Measurements from ENCODE around the gene TCF7L1. TPM values are rescaled to one million over a fixed set of nuclear protein-coding genes. Genes with fewer than 3 reads are reported as not detected.
"Not testable (repeated sequence)": the region's sequence is repeated elsewhere in the genome, so short reads cannot be mapped to it uniquely, and the experiment has no call there.

Gene TCF7L1
- total and polyA plus RNA-seq, 2 donors (not counting 3 experiments of a cell fraction or from before 2014, with no cell fraction given), result 9.6 to 17.4 TPM

DNA sequence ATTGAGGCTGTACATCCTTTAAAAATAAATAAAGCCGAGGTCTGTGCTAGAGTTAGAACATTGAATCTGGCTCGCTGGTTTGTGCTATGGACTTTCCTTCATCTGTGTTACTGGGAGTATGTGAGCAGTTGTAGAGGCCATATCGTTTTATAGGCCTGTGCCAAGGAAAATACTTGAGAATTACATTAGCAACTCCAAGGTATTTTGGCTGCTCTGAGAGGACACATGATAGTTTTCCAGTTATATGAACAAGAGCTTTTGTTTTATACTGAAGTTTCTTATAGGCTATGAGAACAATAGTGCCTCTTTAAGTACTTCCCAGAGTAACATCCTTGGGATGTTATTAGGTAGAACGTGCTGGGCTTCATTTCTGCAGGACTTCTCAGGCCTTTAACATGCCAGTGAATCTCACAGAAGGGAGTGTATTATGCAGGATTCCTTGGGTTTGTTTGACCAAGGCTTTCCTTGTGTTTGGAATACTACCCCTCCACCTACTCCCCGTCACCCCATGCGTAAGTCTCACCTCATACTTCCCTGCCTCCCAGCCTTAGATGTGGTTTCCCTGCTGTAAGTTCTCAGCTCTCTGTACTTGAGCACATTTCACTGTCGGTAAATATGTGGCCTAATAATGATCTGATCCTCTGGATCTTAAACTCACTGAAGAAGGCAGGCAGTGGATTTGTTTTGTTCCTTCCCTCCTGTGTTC lies 21.0 kb downstream of the TCF7L1 start:
- no peak overlapping the region for H3K9ac ChIP-seq (replicated peaks; ENCODE audit: extremely low read depth, insufficient read depth, low read length)
- H3K36me3 ChIP-seq (ENCODE audit: control insufficient read depth in 2 of 2, extremely low read depth in 1 of 2, insufficient read depth in 2 of 2, low read length in 2 of 2), result no peaks in the 10 kb centered on the region
- peaks cover 2% of the 10 kb centered on the region for H4K20me1 ChIP-seq (replicated peaks; ENCODE audit: control insufficient read depth, extremely low read depth, insufficient read depth, low read length)
- FAIRE-seq, result no peak
- no TSS peak for BruUV-seq (replicated peaks)
- H3K4me3 ChIP-seq (replicated peaks in 1 of 3; ENCODE audit: insufficient read depth in 1 of 3, low read depth in 1 of 3, low read length in 3 of 3), result no peak overlapping the region
- POLR2A ChIA-PET, result no interaction called here
- H3K27ac ChIP-seq (ENCODE audit: insufficient read depth, low read depth, low read length), result no peak overlapping the region
- H3K79me2 ChIP-seq (ENCODE audit: control insufficient read depth, insufficient read depth, low read length), result peaks cover 3% of the 10 kb centered on the region
- H2AFZ ChIP-seq (ENCODE audit: low read depth, low read length), result no peak overlapping the region
- CTCF ChIA-PET, result interaction anchor here (3.1 kb wide), 1 partner anchor 25 kb away, joined by 12 read pairs; no protein-coding TSS in a partner anchor
- no peaks in the 10 kb centered on the region for H3K9me3 ChIP-seq (replicated peaks; ENCODE audit: control insufficient read depth, insufficient read depth, low read length)
- H3K27me3 ChIP-seq (ENCODE audit: control insufficient read depth in 2 of 2, insufficient read depth in 2 of 2, low read length in 2 of 2), result no peaks in the 10 kb centered on the region
- peaks cover 36% of the 10 kb centered on the region for H3K4me1 ChIP-seq (ENCODE audit: control insufficient read depth, extremely low read depth, insufficient read depth, low read length)
- TF ChIP-seq FOS (IDR thresholded peaks at IDR 0.05; ENCODE audit: borderline replicate concordance, insufficient read depth, low read length) (no peak), GATA2 (IDR thresholded peaks at IDR 0.05; ENCODE audit: insufficient read depth, insufficient read length, low read depth, low read length) (no peak), MYC (IDR thresholded peaks at IDR 0.05; ENCODE audit: low read depth, low read length) (no peak), POLR2AphosphoS5 (IDR thresholded peaks at IDR 0.05; ENCODE audit: insufficient read depth, low read depth, low read length) (no peak), CTCF (IDR thresholded peaks at IDR 0.05; ENCODE audit: extremely low read depth in 1 of 2, insufficient read depth in 1 of 2, low read depth in 1 of 2, low read length in 2 of 2) (no peak), JUN (IDR thresholded peaks at IDR 0.05; ENCODE audit: borderline replicate concordance, insufficient read depth, insufficient read length, low read depth) (no peak), POLR2A (IDR thresholded peaks at IDR 0.05; ENCODE audit: low read depth, low read length) (no peak), EZH2 (IDR thresholded peaks at IDR 0.05; ENCODE audit: borderline replicate concordance, low read depth, low read length, severe bottlenecking) (no peak)
- TF ChIP-seq, protein P1, sequence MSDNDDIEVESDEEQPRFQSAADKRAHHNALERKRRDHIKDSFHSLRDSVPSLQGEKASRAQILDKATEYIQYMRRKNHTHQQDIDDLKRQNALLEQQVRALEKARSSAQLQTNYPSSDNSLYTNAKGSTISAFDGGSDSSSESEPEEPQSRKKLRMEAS (IDR thresholded peaks at IDR 0.05; ENCODE audit: insufficient read depth, insufficient read length), result no peak
- DNase-seq (ENCODE audit: low read depth, low spot score), result peak; percentile 63
- H3K4me2 ChIP-seq (ENCODE audit: insufficient read depth, low read length), result no peak overlapping the region
- dilution Hi-C loops (cut with MboI; ENCODE audit: extremely low pct_ligation_motif_present, low sequenced_read_pairs) (no loop called here), intact Hi-C loops (cut with micrococcal nuclease) (no loop called here)
- no peaks in the 10 kb centered on the region for H3K9me1 ChIP-seq (replicated peaks; ENCODE audit: control insufficient read depth, extremely low read depth, insufficient read depth, low read length)

DNA sequence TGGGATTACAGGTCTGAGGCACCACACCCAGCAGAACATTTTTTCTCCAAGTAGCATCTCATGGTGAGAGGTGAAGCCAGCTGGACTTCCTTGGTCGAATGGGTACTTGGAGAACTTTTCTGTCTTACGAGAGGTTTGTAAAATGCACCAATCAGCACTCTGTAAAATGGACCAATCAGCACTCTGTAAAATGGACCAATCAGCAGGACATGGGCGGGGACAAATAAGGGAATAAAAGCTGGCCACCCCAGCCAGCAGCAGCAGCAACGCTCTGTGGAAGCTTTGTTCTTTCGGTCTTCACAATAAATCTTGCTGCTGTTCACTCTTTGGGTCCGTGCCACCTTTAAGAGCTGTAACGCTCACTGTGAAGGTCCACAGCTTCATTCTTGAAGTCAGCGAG lies 21.9 kb downstream of the TCF7L1 start:
- H3K9ac ChIP-seq (replicated peaks; ENCODE audit: extremely low read depth, insufficient read depth, low read length); H4K20me1 ChIP-seq (replicated peaks; ENCODE audit: control insufficient read depth, extremely low read depth, insufficient read depth, low read length); H3K4me2 ChIP-seq (ENCODE audit: insufficient read depth, low read length); dilution Hi-C loops (cut with MboI; ENCODE audit: extremely low pct_ligation_motif_present, low sequenced_read_pairs); H3K27me3 ChIP-seq (ENCODE audit: control insufficient read depth in 2 of 2, insufficient read depth in 2 of 2, low read length in 2 of 2); intact Hi-C loops (cut with micrococcal nuclease); H3K9me3 ChIP-seq (replicated peaks; ENCODE audit: control insufficient read depth, insufficient read depth, low read length); POLR2A ChIA-PET; H3K79me2 ChIP-seq (ENCODE audit: control insufficient read depth, insufficient read depth, low read length); DNase-seq (ENCODE audit: low read depth, low spot score); FAIRE-seq; H3K4me3 ChIP-seq (replicated peaks in 1 of 3; ENCODE audit: insufficient read depth in 1 of 3, low read depth in 1 of 3, low read length in 3 of 3); H2AFZ ChIP-seq (ENCODE audit: low read depth, low read length); BruUV-seq (replicated peaks); H3K27ac ChIP-seq (ENCODE audit: insufficient read depth, low read depth, low read length); H3K36me3 ChIP-seq (ENCODE audit: control insufficient read depth in 2 of 2, extremely low read depth in 1 of 2, insufficient read depth in 2 of 2, low read length in 2 of 2); H3K9me1 ChIP-seq (replicated peaks; ENCODE audit: control insufficient read depth, extremely low read depth, insufficient read depth, low read length): not testable (repeated sequence)
- H3K4me1 ChIP-seq (ENCODE audit: control insufficient read depth, extremely low read depth, insufficient read depth, low read length), result peaks cover 36% of the 10 kb centered on the region
- CTCF ChIA-PET, result interaction anchor here (1.1 to 3.1 kb wide), 2 partner anchors 11 to 24 kb away, joined by 3 to 12 read pairs; no protein-coding TSS in a partner anchor

Data from endothelial cell of umbilical vein (primary cell).